Measurements from ENCODE around the gene MEG3.
"Not testable (repeated sequence)": the region's sequence is repeated elsewhere in the genome, so short reads cannot be mapped to it uniquely, and the experiment has no call there.

The MEG3 gene

GRCh38 chr14:100815478-100816285, 10.2 kb upstream of the MEG3 start:
- DNase-seq (ENCODE audit: low spot score), result no peak

- no peak for DNase-seq (ENCODE audit: low spot score)
Measured at GRCh38 chr14:100816286-100816949, 9.5 kb upstream of the MEG3 start.

- DNase-seq (ENCODE audit: low spot score), result no peak
Measured at GRCh38 chr14:100816950-100817901, 8.7 kb upstream of the MEG3 start.

- no peak for DNase-seq (ENCODE audit: low spot score)
Measured at GRCh38 chr14:100818221-100818699, 7.7 kb upstream of the MEG3 start.

GRCh38 chr14:100818923-100819322, 7.0 kb upstream of the MEG3 start:
- not testable (repeated sequence) for DNase-seq (ENCODE audit: low spot score)

GRCh38 chr14:100819453-100819828, 6.5 kb upstream of the MEG3 start:
- DNase-seq (ENCODE audit: low spot score), result no peak

- no peak for DNase-seq (ENCODE audit: low spot score)
Measured at GRCh38 chr14:100819829-100820475, 6.0 kb upstream of the MEG3 start.

- no peak for DNase-seq (ENCODE audit: low spot score)
Measured at GRCh38 chr14:100820957-100821356, 5.0 kb upstream of the MEG3 start.

- DNase-seq (ENCODE audit: low spot score), result no peak
Measured at GRCh38 chr14:100822013-100822412, 3.9 kb upstream of the MEG3 start.

- no peak for DNase-seq (ENCODE audit: low spot score)
Measured at GRCh38 chr14:100822532-100823296, 3.2 kb upstream of the MEG3 start.

- DNase-seq (ENCODE audit: low spot score), result no peak
Measured at GRCh38 chr14:100823413-100824080, 2.4 kb upstream of the MEG3 start.

- DNase-seq (ENCODE audit: low spot score), result no peak
Measured at GRCh38 chr14:100824091-100824551, 1.8 kb upstream of the MEG3 start.

GRCh38 chr14:100824901-100825712, 811 bp upstream of the MEG3 start:
- DNase-seq (ENCODE audit: low spot score), result no peak

- DNase-seq (ENCODE audit: low spot score), result no peak
Measured at GRCh38 chr14:100826391-100827100, 628 bp downstream of the MEG3 start.

GRCh38 chr14:100827101-100828021, 1.4 kb downstream of the MEG3 start:
- no peak for DNase-seq (ENCODE audit: low spot score)

- DNase-seq (ENCODE audit: low spot score), result no peak
Measured at GRCh38 chr14:100828031-100828769, 2.3 kb downstream of the MEG3 start.

GRCh38 chr14:100830681-100831080, 4.8 kb downstream of the MEG3 start:
- no peak for DNase-seq (ENCODE audit: low spot score)

All from RKO (cell line).